OCI-LY3 (cell line): ENCODE data around the gene SOAT2.

Experiments used
- H2AFZ ChIP-seq: fragments of 200-600, 300-600 bp; shearing (Covaris generic); 2 replicates; pipeline ENCODE4 v1.6.0; 2014; ENCODE audit warnings: antibody characterized with exemption, low read depth, low read length
- H3K27ac ChIP-seq: fragments of 200-600, 300-600 bp; sonication (generic); 2 replicates; pipeline ENCODE4 v1.5.1; 2014; ENCODE audit warnings: mild to moderate bottlenecking, low read length, moderate library complexity, mixed read lengths
- H3K27me3 ChIP-seq: fragments of 200-600, 300-600 bp; sonication (generic); 2 replicates; pipeline ENCODE4 v1.6.1; 2014; ENCODE audit warnings: low read depth, low read length, mixed read lengths
- H3K36me3 ChIP-seq: fragments of 200-600, 300-600 bp; sonication (generic); replicated peaks from 2 replicates; pipeline ENCODE3; 2014; ENCODE audit warnings: low read depth, low read length, mixed read lengths
- H3K4me1 ChIP-seq: fragments of 300-600, 200-600 bp; sonication (generic); 2 replicates; pipeline ENCODE4 v1.6.1; 2014; ENCODE audit warnings: low read length, mixed read lengths
- H3K4me2 ChIP-seq: fragments of 200-600, 300-600 bp; sonication (generic); 2 replicates; pipeline ENCODE4 v1.6.1; 2014; ENCODE audit warnings: low read length, mixed read lengths
- H3K4me3 ChIP-seq: fragments of 300-600, 200-600 bp; sonication (generic); 2 replicates; pipeline ENCODE4 v1.5.1; 2014; ENCODE audit warnings: antibody characterized with exemption, mild to moderate bottlenecking, low read length, moderate library complexity
- H3K79me2 ChIP-seq: fragments of 300-600, 200-600 bp; shearing (Covaris generic); 2 replicates; pipeline ENCODE4 v1.6.1; 2014; ENCODE audit warnings: mild to moderate bottlenecking, low read length, mixed read lengths
- H3K9ac ChIP-seq: fragments of 300-600, 200-600 bp; shearing (Covaris generic); 2 replicates; pipeline ENCODE4 v1.6.0; 2014; ENCODE audit warnings: mild to moderate bottlenecking, low read length, moderate library complexity
- H3K9me3 ChIP-seq: fragments of 200-600, 300-600 bp; shearing (Covaris generic); 2 replicates; pipeline ENCODE4 v1.6.1; 2014; ENCODE audit warnings: low read length, mixed read lengths; ENCODE audit not compliant: insufficient read depth
- H4K20me1 ChIP-seq: fragments of 200-600, 300-600 bp; sonication (generic); 2 replicates; pipeline ENCODE4 v1.6.1; 2016; ENCODE audit warnings: low read length, mixed read lengths; ENCODE audit not compliant: insufficient read depth
- CTCF ChIP-seq: fragments of 200-600, 300-600 bp; sonication (generic); IDR thresholded peaks from 2 replicates; pipeline ENCODE4 v1.5.1; 2014; ENCODE audit warnings: antibody characterized with exemption, low read length, low read depth
- EZH2phosphoT487 ChIP-seq: fragments of 200-600 bp; shearing (Covaris generic); IDR thresholded peaks from 2 replicates; pipeline ENCODE4 v1.6.1; 2018; ENCODE audit warnings: antibody characterized with exemption, mixed run types, low read depth

The SOAT2 gene

GRCh38 chr12:53120685-53121525, 17.6 kb downstream of the SOAT2 start:
- Histone ChIP-seq H3K9ac (no peak overlapping the region), H3K4me2 (no peak overlapping the region), H2AFZ (no peak overlapping the region), H3K79me2 (no peaks in the 10 kb centered on the region), H3K27ac (no peak overlapping the region), H3K4me3 (no peak overlapping the region), H3K9me3 (no peaks in the 10 kb centered on the region), H4K20me1 (no peaks in the 10 kb centered on the region), H3K27me3 (no peaks in the 10 kb centered on the region), H3K36me3 (no peaks in the 10 kb centered on the region), H3K4me1 (no peaks in the 10 kb centered on the region)
- TF ChIP-seq EZH2phosphoT487 = no peak
- TF ChIP-seq CTCF = no peak

DNA sequence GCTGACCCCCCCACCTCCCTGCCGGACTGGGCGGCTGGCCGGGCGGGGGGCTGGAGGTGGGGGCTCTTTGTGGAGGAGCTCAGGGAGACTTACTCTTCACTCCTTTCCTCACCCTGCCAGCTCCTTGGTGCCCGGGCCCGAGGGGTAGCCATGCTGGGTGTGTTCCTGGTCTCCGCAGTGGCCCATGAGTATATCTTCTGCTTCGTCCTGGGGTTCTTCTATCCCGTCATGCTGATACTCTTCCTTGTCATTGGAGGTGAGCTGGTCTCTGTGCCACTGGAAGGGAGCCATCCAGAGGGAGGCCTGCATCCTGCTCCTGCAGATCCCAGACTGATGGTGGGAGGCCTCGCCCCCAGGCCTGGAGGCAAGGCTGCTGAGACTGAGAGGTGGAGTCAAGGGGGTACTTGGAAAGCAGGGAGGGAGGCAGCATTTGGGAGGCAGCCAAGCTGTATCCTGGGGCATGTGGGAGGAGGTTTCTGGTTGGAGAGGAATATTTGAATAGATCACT, 19.7 kb downstream of the SOAT2 start:
- Histone ChIP-seq H3K79me2 (no peaks in the 10 kb centered on the region), H4K20me1 (no peaks in the 10 kb centered on the region), H3K27ac (no peak overlapping the region), H3K4me2 (no peak overlapping the region), H3K27me3 (peaks cover 4% of the 10 kb centered on the region), H3K9ac (no peak overlapping the region), H2AFZ (no peak overlapping the region), H3K9me3 (no peaks in the 10 kb centered on the region), H3K4me1 (no peaks in the 10 kb centered on the region), H3K4me3 (no peak overlapping the region), H3K36me3 (no peaks in the 10 kb centered on the region)
- no peak for TF ChIP-seq CTCF
- TF ChIP-seq EZH2phosphoT487 = no peak

DNA sequence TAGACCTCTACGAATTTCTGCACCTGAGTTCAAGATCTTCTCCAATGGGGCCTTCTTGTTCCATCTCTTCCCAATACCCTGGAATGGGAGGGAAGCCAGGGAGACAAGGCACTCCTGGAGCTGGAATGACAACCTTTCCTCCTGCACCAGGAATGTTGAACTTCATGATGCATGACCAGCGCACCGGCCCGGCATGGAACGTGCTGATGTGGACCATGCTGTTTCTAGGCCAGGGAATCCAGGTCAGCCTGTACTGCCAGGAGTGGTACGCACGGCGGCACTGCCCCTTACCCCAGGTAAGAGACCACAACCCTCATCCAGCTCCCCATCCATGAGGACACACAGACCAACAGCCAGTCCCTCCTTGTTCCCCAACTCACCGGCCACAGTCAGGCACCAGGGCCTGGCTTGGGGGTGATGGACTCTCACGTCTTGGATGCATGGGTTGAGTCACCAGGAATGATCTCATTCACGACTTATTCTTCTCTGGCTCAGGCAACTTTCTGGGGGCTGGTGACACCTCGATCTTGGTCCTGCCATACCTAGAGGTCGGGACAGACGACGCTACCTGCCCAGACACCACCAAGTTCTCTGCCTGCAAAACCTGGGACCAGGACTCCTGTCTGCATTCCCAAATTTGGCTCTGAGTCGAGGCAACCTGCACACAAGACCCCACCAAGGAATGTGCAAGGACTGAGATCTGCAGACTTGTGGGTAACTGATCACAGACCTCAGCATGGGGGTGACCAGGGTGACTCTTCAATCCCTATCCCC, 20.5 kb downstream of the SOAT2 start:
- Histone ChIP-seq H3K9me3 (no peaks in the 10 kb centered on the region), H3K4me1 (no peaks in the 10 kb centered on the region), H2AFZ (no peak overlapping the region), H3K4me2 (no peak overlapping the region), H3K4me3 (no peak overlapping the region), H3K9ac (no peak overlapping the region), H3K36me3 (no peaks in the 10 kb centered on the region), H4K20me1 (no peaks in the 10 kb centered on the region), H3K27ac (no peak overlapping the region), H3K27me3 (peaks cover 7% of the 10 kb centered on the region), H3K79me2 (no peaks in the 10 kb centered on the region)
- no peak for TF ChIP-seq CTCF
- no peak for TF ChIP-seq EZH2phosphoT487

DNA sequence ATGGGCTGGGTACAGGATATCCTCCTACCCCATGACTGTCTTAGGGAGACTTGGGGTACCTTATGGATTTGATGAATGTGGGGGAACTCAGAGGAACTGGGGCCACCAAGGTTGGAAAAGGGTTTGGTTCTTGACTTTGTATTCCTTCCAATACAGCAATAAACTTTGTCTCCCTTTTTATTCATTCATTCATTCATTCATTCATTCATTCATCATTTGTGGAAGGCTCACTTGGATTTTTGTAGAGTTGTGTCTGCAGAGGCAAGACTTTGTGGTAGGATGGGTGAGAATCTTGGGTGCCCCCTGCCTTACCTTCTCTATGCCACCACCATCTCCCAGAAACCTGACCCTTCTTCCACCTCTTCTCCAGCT, 21.1 kb downstream of the SOAT2 start:
- Histone ChIP-seq H3K4me3 (no peak overlapping the region), H3K27ac (no peak overlapping the region), H2AFZ (no peak overlapping the region), H3K4me2 (no peak overlapping the region), H4K20me1 (no peaks in the 10 kb centered on the region), H3K36me3 (no peaks in the 10 kb centered on the region), H3K79me2 (no peaks in the 10 kb centered on the region), H3K9ac (no peak overlapping the region), H3K9me3 (no peaks in the 10 kb centered on the region), H3K27me3 (peaks cover 12% of the 10 kb centered on the region), H3K4me1 (no peaks in the 10 kb centered on the region)
- TF ChIP-seq EZH2phosphoT487 (no peak), CTCF (no peak)
